Transverse colon (tissue), 4 donors: ENCODE data around the gene MED13.

Source experiments
- CTCF ChIP-seq, 5 experiments: fragments of 200-600 bp in 3 of 5; fragments of 450-650 bp in 2 of 5; sonication (generic) in 3 of 5; IDR thresholded peaks; 1 replicate in 2 of 5; 2 replicates in 3 of 5; pipeline ENCODE4 v1.5.1; 2016 to 2017; ENCODE audit warnings: antibody characterized with exemption in 5 of 5, inconsistent platforms in 3 of 5, mild to moderate bottlenecking in 2 of 5, moderate library complexity in 1 of 5
- EP300 ChIP-seq: sonication (generic); formaldehyde crosslinking; IDR thresholded peaks from one replicate; pipeline ENCODE4 v1.6.1; 2017; ENCODE audit warnings: antibody characterized with exemption, low read depth
- POLR2AphosphoS5 ChIP-seq, 3 donors: sonication (generic); formaldehyde crosslinking; IDR thresholded peaks; one replicate each; pipeline ENCODE4 v1.6.1; 2016; ENCODE audit warnings: antibody characterized with exemption in 3 of 3

GRCh38 chr17:62032480-62032879 is 32.6 kb downstream of the MED13 start:
- no peak for TF ChIP-seq EP300
- no peak for TF ChIP-seq CTCF (IDR thresholded peaks at IDR 0.05)
- TF ChIP-seq POLR2AphosphoS5 (IDR thresholded peaks at IDR 0.05) = no peak
